Stimulated activated CD4-positive, alpha-beta T cell treated with anti-CD3 and anti-CD28 coated beads, Interleukin-4, amount 100 ng/mL, for 1 hour (primary cell): ENCODE data around the gene SPTLC3.

Experiments
- DNase-seq: peaks from one replicate; pipeline ENCODE4 v3.0.0-alpha.2; 2020

The SPTLC3 gene

GRCh38 chr20:13205425-13205824, 196.7 kb downstream of the SPTLC3 start:
- no peak for DNase-seq

- DNase-seq: no peak
Observed at GRCh38 chr20:13205848-13206434, 197.2 kb downstream of the SPTLC3 start.

GRCh38 chr20:13207016-13207415, 198.2 kb downstream of the SPTLC3 start:
- no peak for DNase-seq

GRCh38 chr20:13211956-13212618, 203.3 kb downstream of the SPTLC3 start:
- DNase-seq: no peak

GRCh38 chr20:13212750-13213149, 204.0 kb downstream of the SPTLC3 start:
- DNase-seq: no peak

- DNase-seq: no peak
Observed at GRCh38 chr20:13213335-13213734, 204.6 kb downstream of the SPTLC3 start.

- DNase-seq: no peak
Observed at GRCh38 chr20:13216533-13216932, 207.8 kb downstream of the SPTLC3 start.
